HEK293T (cell line): ENCODE measurements around the gene SKOR2.

Source experiments
- ARNT ChIP-seq: fragments of 450-650 bp; IDR thresholded peaks from 2 replicates; pipeline ENCODE4 v1.6.1; 2017; ENCODE audit warnings: mild to moderate bottlenecking
- BHLHE40 ChIP-seq: fragments of 450-650 bp; IDR thresholded peaks from 2 replicates; pipeline ENCODE4 v1.6.1; 2016; ENCODE audit warnings: mild to moderate bottlenecking, moderate library complexity, borderline replicate concordance
- ELF4 ChIP-seq: fragments of 450-650 bp; IDR thresholded peaks from 2 replicates; pipeline ENCODE4 v1.6.1; 2017; ENCODE audit warnings: antibody characterized with exemption
- FOXM1 ChIP-seq: fragments of 450-650 bp; IDR thresholded peaks from 2 replicates; pipeline ENCODE4 v1.6.1; 2017; ENCODE audit warnings: mild to moderate bottlenecking, borderline replicate concordance
- L3MBTL2 ChIP-seq: fragments of 450-650 bp; conservative IDR thresholded peaks from 2 replicates; pipeline ENCODE4 v1.6.1; 2016; ENCODE audit warnings: mild to moderate bottlenecking
- NFRKB ChIP-seq: fragments of 450-650 bp; IDR thresholded peaks from 2 replicates; pipeline ENCODE4 v1.6.1; 2016; ENCODE audit warnings: mild to moderate bottlenecking, moderate library complexity
- PKNOX1 ChIP-seq: fragments of 450-650 bp; IDR thresholded peaks from 2 replicates; pipeline ENCODE4 v1.6.1; 2016
- SUZ12 ChIP-seq: fragments of 450-650 bp; IDR thresholded peaks from 2 replicates; pipeline ENCODE4 v1.6.1; 2016; ENCODE audit warnings: mild to moderate bottlenecking
- ZNF384 ChIP-seq: fragments of 450-650 bp; IDR thresholded peaks from 2 replicates; pipeline ENCODE4 v1.6.1; 2016

GRCh38 chr18:47284721-47285395, 33.4 kb upstream of the SKOR2 start:
- TF ChIP-seq BHLHE40 (no peak), FOXM1 (no peak), SUZ12 (no peak), ARNT (no peak), ZNF384 (no peak), L3MBTL2 (no peak), ELF4 (no peak), NFRKB (no peak), PKNOX1 (no peak)
